CD4-positive, alpha-beta T cell (primary cell): ENCODE measurements around the gene CHI3L2. TPM values are rescaled to one million over a fixed set of nuclear protein-coding genes. Genes with fewer than 3 reads are reported as not detected.

Source experiments
- ATAC-seq: fragments of 200-7000 bp; cut with Tn5 transposase; one replicate; pipeline ENCODE4 v1.10.0; 2022; ENCODE audit warnings: mild to moderate bottlenecking; ENCODE audit not compliant: poor library complexity
- CTCF ChIA-PET: fragments of 350-600 bp; sonication (Branson Sonifier 250); formaldehyde crosslinking; loops from one replicate; lab custom pipeline; 2021; ENCODE audit warnings: antibody characterized with exemption, inconsistent platforms; lab: Charles Lee
- POLR2A ChIA-PET: fragments of 350-600 bp; sonication (Branson Sonifier 250); formaldehyde crosslinking; loops from one replicate; lab custom pipeline; 2021; ENCODE audit warnings: antibody characterized with exemption, inconsistent platforms; lab: Charles Lee
- DNase-seq, 14 experiments: peaks; one replicate each; pipeline ENCODE4 v3.0.0-alpha.2; 2013 to 2020; ENCODE audit warnings: mixed read lengths in 2 of 14
- H3K27ac ChIP-seq, 2 donors: one replicate each; pipeline versions ENCODE4 v1.5.1 to v1.7.0; 2013; ENCODE audit warnings: low read length in 2 of 2, low read depth in 1 of 2, mild to moderate bottlenecking in 1 of 2
- H3K27me3 ChIP-seq, 2 experiments: 1 replicate in 1 of 2; 2 replicates in 1 of 2; pipeline versions ENCODE4 v1.6.1 to v1.7.0; 2013; ENCODE audit warnings: low read length in 2 of 2, control low read depth in 1 of 2, mild to moderate bottlenecking in 1 of 2, moderate library complexity in 1 of 2; ENCODE audit not compliant: insufficient read depth in 2 of 2, control insufficient read depth in 1 of 2
- H3K36me3 ChIP-seq: one replicate; pipeline ENCODE4 v1.6.1; 2013; ENCODE audit warnings: low read length, control low read depth; ENCODE audit not compliant: insufficient read depth
- H3K4me1 ChIP-seq: one replicate; pipeline ENCODE4 v1.6.1; 2013; ENCODE audit warnings: low read length, control low read depth; ENCODE audit not compliant: insufficient read depth
- H3K4me3 ChIP-seq: one replicate; pipeline ENCODE4 v1.5.1; 2013; ENCODE audit warnings: mild to moderate bottlenecking, low read length, moderate library complexity
- H3K9me3 ChIP-seq, 2 experiments: 1 replicate in 1 of 2; 2 replicates in 1 of 2; pipeline versions ENCODE4 v1.6.1 to v1.7.0; 2013; ENCODE audit warnings: low read length in 2 of 2, mild to moderate bottlenecking in 2 of 2, control low read depth in 1 of 2, moderate library complexity in 1 of 2; ENCODE audit not compliant: control insufficient read depth in 1 of 2, insufficient read depth in 1 of 2
- H3K27ac Mint-ChIP-seq: one replicate; pipeline ENCODE4 v1.8.0; 2020; ENCODE audit warnings: mixed read lengths
- H3K27me3 Mint-ChIP-seq: one replicate; pipeline ENCODE4 v1.8.0; 2021; ENCODE audit warnings: mixed read lengths
- H3K36me3 Mint-ChIP-seq: one replicate; pipeline ENCODE4 v1.8.0; 2021; ENCODE audit warnings: low read depth, mixed read lengths
- H3K4me1 Mint-ChIP-seq: one replicate; pipeline ENCODE4 v1.8.0; 2021; ENCODE audit warnings: low read depth, mixed read lengths
- H3K4me3 Mint-ChIP-seq: one replicate; pipeline ENCODE4 v1.8.0; 2020; ENCODE audit warnings: mild to moderate bottlenecking, mixed read lengths
- H3K9me3 Mint-ChIP-seq: one replicate; pipeline ENCODE4 v1.8.0; 2020; ENCODE audit warnings: mixed read lengths
- intact Hi-C, 2 experiments: fragments of 100-400 bp; cut with DNase I in 1 of 2; cut with micrococcal nuclease in 1 of 2; formaldehyde crosslinking; loops; one replicate each; pipeline versions ENCODE4 v1.15.1 to v1.9.0; 2023 to 2025; cut with DNase I, micrococcal nuclease
- total RNA-seq, 174 experiments: library from RNA in 2 of 174; stranded (reverse) in 2 of 174; gene quantifications; one replicate each; pipeline ENCODE4 v1.2.3 and lab custom pipeline; 2021 to 2026
- TF ChIP-seq, protein P1 (sequence below): fragments of 200-600 bp; IDR thresholded peaks from one replicate; pipeline ENCODE4 v1.8.0; 2022; ENCODE audit warnings: antibody characterized with exemption, mild to moderate bottlenecking

The CHI3L2 gene
- total RNA-seq, 2 experiments from 2014 or later, result 13.9 to 15.7 TPM

DNA sequence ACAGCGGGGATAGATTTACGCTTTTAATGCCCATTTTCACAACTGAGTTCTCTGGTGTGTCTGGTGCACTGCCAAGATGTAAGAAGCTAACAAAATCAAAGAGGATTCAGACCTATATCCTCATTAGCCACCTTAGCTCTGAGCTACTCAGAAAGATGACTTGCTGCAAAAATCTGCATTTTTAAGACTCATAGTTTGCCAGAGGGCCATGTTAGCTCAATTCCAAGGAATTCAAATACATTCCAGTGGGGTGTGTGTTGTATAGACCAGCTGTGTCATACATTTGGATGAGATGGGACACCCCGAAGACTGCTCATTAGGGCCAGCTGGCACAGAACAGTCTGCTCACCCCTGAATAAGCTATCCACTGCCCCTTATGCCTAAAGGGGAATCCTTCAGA, 36.0 kb upstream of the CHI3L2 start:
- H3K36me3 ChIP-seq, result peaks cover 97% of the 10 kb centered on the region
- Mint-ChIP-seq H3K4me1 (peaks cover 100% of the 10 kb centered on the region), H3K36me3 (peaks cover 100% of the 10 kb centered on the region), H3K4me3 (peak overlapping the region; percentile 99), H3K27me3 (no peaks in the 10 kb centered on the region), H3K27ac (peak overlapping the region; percentile 90), H3K9me3 (no peaks in the 10 kb centered on the region)
- no peak for DNase-seq
- H3K9me3 ChIP-seq, result no peaks in the 10 kb centered on the region
- TF ChIP-seq, protein P1, sequence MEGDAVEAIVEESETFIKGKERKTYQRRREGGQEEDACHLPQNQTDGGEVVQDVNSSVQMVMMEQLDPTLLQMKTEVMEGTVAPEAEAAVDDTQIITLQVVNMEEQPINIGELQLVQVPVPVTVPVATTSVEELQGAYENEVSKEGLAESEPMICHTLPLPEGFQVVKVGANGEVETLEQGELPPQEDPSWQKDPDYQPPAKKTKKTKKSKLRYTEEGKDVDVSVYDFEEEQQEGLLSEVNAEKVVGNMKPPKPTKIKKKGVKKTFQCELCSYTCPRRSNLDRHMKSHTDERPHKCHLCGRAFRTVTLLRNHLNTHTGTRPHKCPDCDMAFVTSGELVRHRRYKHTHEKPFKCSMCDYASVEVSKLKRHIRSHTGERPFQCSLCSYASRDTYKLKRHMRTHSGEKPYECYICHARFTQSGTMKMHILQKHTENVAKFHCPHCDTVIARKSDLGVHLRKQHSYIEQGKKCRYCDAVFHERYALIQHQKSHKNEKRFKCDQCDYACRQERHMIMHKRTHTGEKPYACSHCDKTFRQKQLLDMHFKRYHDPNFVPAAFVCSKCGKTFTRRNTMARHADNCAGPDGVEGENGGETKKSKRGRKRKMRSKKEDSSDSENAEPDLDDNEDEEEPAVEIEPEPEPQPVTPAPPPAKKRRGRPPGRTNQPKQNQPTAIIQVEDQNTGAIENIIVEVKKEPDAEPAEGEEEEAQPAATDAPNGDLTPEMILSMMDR, result no peak
- POLR2A ChIA-PET, result interaction anchor here (0.7 to 15.0 kb wide), 6 partner anchors 9 to 31 kb away, joined by 4 to 756 read pairs (median 10); partner anchors contain the start of genes CHI3L2 and DENND2D
- peak overlapping the region; percentile 78 to 97 for H3K27ac ChIP-seq
- CTCF ChIA-PET, result interaction anchor here (1.2 to 2.9 kb wide), 3 partner anchors 32 to 209 kb away, joined by 4 to 9 read pairs (median 7); no protein-coding TSS in a partner anchor
- H3K4me1 ChIP-seq, result peaks cover 99% of the 10 kb centered on the region
- no peak for ATAC-seq
- no peak overlapping the region for H3K4me3 ChIP-seq
- no peaks in the 10 kb centered on the region for H3K27me3 ChIP-seq
- intact Hi-C loops, result no loop called here

DNA sequence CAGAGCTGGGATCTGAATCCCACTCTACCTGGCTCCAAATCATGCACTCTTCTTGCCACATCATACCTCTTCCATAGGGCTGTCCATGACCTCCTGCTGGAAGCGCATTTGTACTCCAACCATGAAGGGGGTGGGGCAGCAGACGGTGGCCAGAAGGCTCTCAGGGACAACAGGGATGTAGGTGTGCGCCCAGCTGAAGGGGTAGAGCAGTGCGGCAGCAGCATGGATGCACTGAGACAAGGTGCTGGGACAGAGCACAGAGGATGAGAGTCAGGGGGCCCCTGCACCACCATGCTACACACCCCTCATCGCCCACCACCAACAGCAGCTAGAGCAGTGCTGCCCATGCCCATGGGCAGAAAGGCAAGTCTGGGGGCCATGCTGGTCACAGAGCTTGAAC, 35.4 kb upstream of the CHI3L2 start:
- intact Hi-C loops, result no loop called here
- H3K36me3 ChIP-seq, result peaks cover 97% of the 10 kb centered on the region
- Mint-ChIP-seq H3K4me3 (peak overlapping the region; percentile 99), H3K4me1 (peaks cover 100% of the 10 kb centered on the region), H3K27me3 (no peaks in the 10 kb centered on the region), H3K27ac (peak overlapping the region; percentile 90), H3K36me3 (peaks cover 100% of the 10 kb centered on the region), H3K9me3 (no peaks in the 10 kb centered on the region)
- H3K27me3 ChIP-seq, result no peaks in the 10 kb centered on the region
- ChIA-PET POLR2A (interaction anchor here (0.9 to 15.0 kb wide), 7 partner anchors 9 to 73 kb away, joined by 3 to 756 read pairs (median 10); partner anchors contain the start of genes CEPT1, CHI3L2, DENND2D and DRAM2), CTCF (interaction anchor here (1.2 to 2.9 kb wide), 3 partner anchors 10 to 208 kb away, joined by 4 to 9 read pairs (median 4); no protein-coding TSS in a partner anchor)
- H3K9me3 ChIP-seq, result no peaks in the 10 kb centered on the region
- H3K27ac ChIP-seq, result peak overlapping the region; percentile 78 to 97
- TF ChIP-seq, protein P1, result no peak
- H3K4me1 ChIP-seq, result peaks cover 99% of the 10 kb centered on the region
- no peak overlapping the region for H3K4me3 ChIP-seq
- ATAC-seq (no peak), DNase-seq (peak in 1 of 14 experiments; percentile 14)

DNA sequence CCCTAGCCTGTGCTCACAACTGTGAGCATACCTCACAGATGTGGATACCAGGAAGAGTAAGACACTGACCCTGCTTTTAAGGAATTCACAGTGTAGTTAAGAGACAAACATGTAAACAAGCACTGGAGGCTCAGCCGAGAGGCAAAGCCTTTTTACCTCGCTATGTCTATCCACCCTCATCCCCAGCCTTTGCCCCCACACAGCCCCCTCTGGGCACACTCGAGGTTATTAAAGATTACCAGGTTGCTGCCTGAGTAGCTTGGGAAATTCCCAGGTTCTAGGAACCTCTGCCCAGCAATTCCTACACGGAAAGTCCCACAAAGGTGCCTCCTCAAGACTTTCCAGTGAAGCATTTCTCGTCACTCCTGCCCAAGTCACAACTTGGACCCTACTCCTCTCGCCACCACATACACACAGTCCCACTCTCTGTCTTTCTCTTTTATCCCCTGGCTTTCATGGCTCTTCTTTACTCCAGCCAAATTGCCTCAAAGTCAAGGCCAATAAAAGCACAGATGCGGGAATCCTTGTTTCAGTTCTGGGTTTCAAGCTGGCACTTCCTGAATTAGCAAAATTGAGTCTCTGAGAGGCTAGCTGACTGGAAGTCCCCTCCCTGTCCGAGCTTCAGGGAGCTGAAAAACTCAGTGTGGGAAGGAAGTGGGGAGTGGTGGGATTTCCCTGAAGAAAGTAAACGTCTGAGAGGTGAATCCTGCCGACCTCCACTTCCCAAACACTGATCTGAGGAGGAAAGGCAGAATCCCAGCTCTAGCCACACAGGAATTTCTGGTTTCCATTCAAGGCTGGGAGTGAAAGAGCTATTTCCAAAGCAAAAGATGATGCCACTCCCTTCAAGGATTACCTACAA, 34.6 kb upstream of the CHI3L2 start:
- Mint-ChIP-seq H3K36me3 (peaks cover 100% of the 10 kb centered on the region), H3K4me3 (peak overlapping the region; percentile 99), H3K27ac (peak overlapping the region; percentile 90), H3K4me1 (peaks cover 100% of the 10 kb centered on the region), H3K9me3 (no peaks in the 10 kb centered on the region), H3K27me3 (no peaks in the 10 kb centered on the region)
- Histone ChIP-seq H3K27ac (peak overlapping the region; percentile 78 to 97), H3K27me3 (no peaks in the 10 kb centered on the region), H3K4me1 (peaks cover 100% of the 10 kb centered on the region), H3K36me3 (peaks cover 97% of the 10 kb centered on the region), H3K9me3 (no peaks in the 10 kb centered on the region), H3K4me3 (no peak overlapping the region)
- TF ChIP-seq, protein P1, result no peak
- POLR2A ChIA-PET, result interaction anchor here (1.0 to 15.0 kb wide), 9 partner anchors 9 to 153 kb away, joined by 3 to 756 read pairs (median 6); partner anchors contain the start of genes CEPT1, CHI3L2 and DRAM2
- ATAC-seq (peak; percentile 24), DNase-seq (peak in 4 of 14 experiments; percentile 5 to 81 (median 61))
- CTCF ChIA-PET, result interaction anchor here (0.9 to 1.6 kb wide), 4 partner anchors 11 to 207 kb away, joined by 3 to 4 read pairs (median 4); no protein-coding TSS in a partner anchor
- intact Hi-C loops, result no loop called here
